HL-60 (cell line): ENCODE measurements around the gene MYADML2.

ENCODE experiments used
- GABPA ChIP-seq: IDR thresholded peaks from 2 replicates; pipeline ENCODE4 v1.6.1; 2012; ENCODE audit warnings: low read depth
- POLR2AphosphoS5 ChIP-seq: IDR thresholded peaks from 2 replicates; pipeline ENCODE4 v1.6.1; 2012; ENCODE audit warnings: low read depth
- SPI1 ChIP-seq: IDR thresholded peaks from 2 replicates; pipeline ENCODE4 v1.6.1; 2012; ENCODE audit warnings: low read depth, mild to moderate bottlenecking, borderline replicate concordance
- TF ChIP-seq, protein P1 (sequence below): IDR thresholded peaks from one replicate; pipeline ENCODE4 v1.5.1; 2011; ENCODE audit warnings: low read length, control low read depth, inconsistent platforms; ENCODE audit not compliant: insufficient read depth
- TF ChIP-seq, protein P2 (sequence below): IDR thresholded peaks from 2 replicates; pipeline ENCODE4 v1.6.1; 2012; ENCODE audit warnings: low read depth; ENCODE audit not compliant: insufficient replicate concordance

DNA sequence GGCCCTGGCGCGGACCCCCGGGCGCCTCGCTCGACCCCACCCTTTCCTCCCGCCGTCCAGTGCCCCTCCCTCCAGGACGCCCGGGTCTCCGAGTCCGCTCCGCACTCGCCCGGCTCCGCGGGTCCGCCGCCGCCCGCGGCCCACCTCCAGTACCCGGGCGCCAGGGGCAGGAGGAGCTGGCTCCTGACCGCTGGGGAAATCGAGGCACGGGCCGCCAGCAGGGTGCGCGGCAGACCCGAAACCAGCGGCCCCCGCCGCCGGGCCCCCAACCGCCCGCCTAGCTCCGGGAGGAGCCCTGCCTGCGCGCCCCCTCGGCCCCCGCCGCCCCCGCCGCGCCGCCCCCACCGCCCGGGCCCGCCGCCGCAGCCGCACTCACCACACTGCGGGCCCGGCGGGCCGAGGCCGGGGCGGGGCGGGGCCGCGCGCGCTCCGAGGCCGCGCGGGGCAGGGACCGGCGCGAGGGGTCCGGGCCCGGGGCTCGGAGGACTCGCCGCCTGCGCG lies 19.8 kb downstream of the MYADML2 start:
- TF ChIP-seq, protein P1, sequence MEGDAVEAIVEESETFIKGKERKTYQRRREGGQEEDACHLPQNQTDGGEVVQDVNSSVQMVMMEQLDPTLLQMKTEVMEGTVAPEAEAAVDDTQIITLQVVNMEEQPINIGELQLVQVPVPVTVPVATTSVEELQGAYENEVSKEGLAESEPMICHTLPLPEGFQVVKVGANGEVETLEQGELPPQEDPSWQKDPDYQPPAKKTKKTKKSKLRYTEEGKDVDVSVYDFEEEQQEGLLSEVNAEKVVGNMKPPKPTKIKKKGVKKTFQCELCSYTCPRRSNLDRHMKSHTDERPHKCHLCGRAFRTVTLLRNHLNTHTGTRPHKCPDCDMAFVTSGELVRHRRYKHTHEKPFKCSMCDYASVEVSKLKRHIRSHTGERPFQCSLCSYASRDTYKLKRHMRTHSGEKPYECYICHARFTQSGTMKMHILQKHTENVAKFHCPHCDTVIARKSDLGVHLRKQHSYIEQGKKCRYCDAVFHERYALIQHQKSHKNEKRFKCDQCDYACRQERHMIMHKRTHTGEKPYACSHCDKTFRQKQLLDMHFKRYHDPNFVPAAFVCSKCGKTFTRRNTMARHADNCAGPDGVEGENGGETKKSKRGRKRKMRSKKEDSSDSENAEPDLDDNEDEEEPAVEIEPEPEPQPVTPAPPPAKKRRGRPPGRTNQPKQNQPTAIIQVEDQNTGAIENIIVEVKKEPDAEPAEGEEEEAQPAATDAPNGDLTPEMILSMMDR: no peak
- TF ChIP-seq GABPA (no peak), POLR2AphosphoS5 (no peak), SPI1 (no peak)
- TF ChIP-seq, protein P2, sequence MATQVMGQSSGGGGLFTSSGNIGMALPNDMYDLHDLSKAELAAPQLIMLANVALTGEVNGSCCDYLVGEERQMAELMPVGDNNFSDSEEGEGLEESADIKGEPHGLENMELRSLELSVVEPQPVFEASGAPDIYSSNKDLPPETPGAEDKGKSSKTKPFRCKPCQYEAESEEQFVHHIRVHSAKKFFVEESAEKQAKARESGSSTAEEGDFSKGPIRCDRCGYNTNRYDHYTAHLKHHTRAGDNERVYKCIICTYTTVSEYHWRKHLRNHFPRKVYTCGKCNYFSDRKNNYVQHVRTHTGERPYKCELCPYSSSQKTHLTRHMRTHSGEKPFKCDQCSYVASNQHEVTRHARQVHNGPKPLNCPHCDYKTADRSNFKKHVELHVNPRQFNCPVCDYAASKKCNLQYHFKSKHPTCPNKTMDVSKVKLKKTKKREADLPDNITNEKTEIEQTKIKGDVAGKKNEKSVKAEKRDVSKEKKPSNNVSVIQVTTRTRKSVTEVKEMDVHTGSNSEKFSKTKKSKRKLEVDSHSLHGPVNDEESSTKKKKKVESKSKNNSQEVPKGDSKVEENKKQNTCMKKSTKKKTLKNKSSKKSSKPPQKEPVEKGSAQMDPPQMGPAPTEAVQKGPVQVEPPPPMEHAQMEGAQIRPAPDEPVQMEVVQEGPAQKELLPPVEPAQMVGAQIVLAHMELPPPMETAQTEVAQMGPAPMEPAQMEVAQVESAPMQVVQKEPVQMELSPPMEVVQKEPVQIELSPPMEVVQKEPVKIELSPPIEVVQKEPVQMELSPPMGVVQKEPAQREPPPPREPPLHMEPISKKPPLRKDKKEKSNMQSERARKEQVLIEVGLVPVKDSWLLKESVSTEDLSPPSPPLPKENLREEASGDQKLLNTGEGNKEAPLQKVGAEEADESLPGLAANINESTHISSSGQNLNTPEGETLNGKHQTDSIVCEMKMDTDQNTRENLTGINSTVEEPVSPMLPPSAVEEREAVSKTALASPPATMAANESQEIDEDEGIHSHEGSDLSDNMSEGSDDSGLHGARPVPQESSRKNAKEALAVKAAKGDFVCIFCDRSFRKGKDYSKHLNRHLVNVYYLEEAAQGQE: no peak
